HG02973 (cell line): ENCODE measurements around the gene VTCN1.
"Not testable (repeated sequence)": the region's sequence is repeated elsewhere in the genome, so short reads cannot be mapped to it uniquely, and the experiment has no call there.

Source experiments
- ATAC-seq: cut with Tn5 transposase; IDR thresholded peaks from one replicate; pipeline ENCODE4 v1.9.1; 2021; ENCODE audit warnings: moderate library complexity; ENCODE audit not compliant: unreplicated experiment

VTCN1 gene

GRCh38 chr1:117169871-117170596 is 40.7 kb downstream of the VTCN1 start:
- no peak for ATAC-seq

- ATAC-seq = no peak
Measured at GRCh38 chr1:117167402-117167801, 43.3 kb downstream of the VTCN1 start.

- ATAC-seq = no peak
Measured at GRCh38 chr1:117166076-117166475, 44.7 kb downstream of the VTCN1 start.

- ATAC-seq = no peak
Measured at GRCh38 chr1:117164209-117164608, 46.5 kb downstream of the VTCN1 start.

- no peak for ATAC-seq
Measured at GRCh38 chr1:117162816-117163215, 47.9 kb downstream of the VTCN1 start.

- ATAC-seq = no peak
Measured at GRCh38 chr1:117161887-117162286, 48.8 kb downstream of the VTCN1 start.

- ATAC-seq = not testable (repeated sequence)
Measured at GRCh38 chr1:117151305-117151704, 59.4 kb downstream of the VTCN1 start.

- no peak for ATAC-seq
Measured at GRCh38 chr1:117150316-117150715, 60.4 kb downstream of the VTCN1 start.

GRCh38 chr1:117147856-117148588 is 62.7 kb downstream of the VTCN1 start:
- no peak for ATAC-seq

- ATAC-seq = no peak
Measured at GRCh38 chr1:117147341-117147831, 63.3 kb downstream of the VTCN1 start.

GRCh38 chr1:117146575-117147340 is 64.0 kb downstream of the VTCN1 start:
- ATAC-seq = no peak

- no peak for ATAC-seq
Measured at GRCh38 chr1:117146072-117146471, 64.7 kb downstream of the VTCN1 start.

- ATAC-seq = no peak
Measured at GRCh38 chr1:117143871-117144270, 66.9 kb downstream of the VTCN1 start.

- ATAC-seq = no peak
Measured at GRCh38 chr1:117143172-117143571, 67.6 kb downstream of the VTCN1 start.

- no peak for ATAC-seq
Measured at GRCh38 chr1:117142200-117142599, 68.5 kb downstream of the VTCN1 start.

GRCh38 chr1:117138561-117138960 is 72.2 kb downstream of the VTCN1 start:
- ATAC-seq = no peak

GRCh38 chr1:117138106-117138505 is 72.6 kb downstream of the VTCN1 start:
- no peak for ATAC-seq

- no peak for ATAC-seq
Measured at GRCh38 chr1:117137281-117137855, 73.4 kb downstream of the VTCN1 start.

GRCh38 chr1:117136749-117137148 is 74.0 kb downstream of the VTCN1 start:
- ATAC-seq = no peak

- no peak for ATAC-seq
Measured at GRCh38 chr1:117135329-117135728, 75.4 kb downstream of the VTCN1 start.

GRCh38 chr1:117130526-117130925 is 80.2 kb downstream of the VTCN1 start:
- ATAC-seq = no peak
